HG03175 (cell line): ENCODE results near the gene OVOL2.
"Not testable (repeated sequence)": the region's sequence is repeated elsewhere in the genome, so short reads cannot be mapped to it uniquely, and the experiment has no call there.

ENCODE experiments used
- ATAC-seq: cut with Tn5 transposase; IDR thresholded peaks from one replicate; pipeline ENCODE4 v1.9.1; 2021; ENCODE audit warnings: mild to moderate bottlenecking, moderate library complexity; ENCODE audit not compliant: unreplicated experiment

OVOL2 gene

DNA sequence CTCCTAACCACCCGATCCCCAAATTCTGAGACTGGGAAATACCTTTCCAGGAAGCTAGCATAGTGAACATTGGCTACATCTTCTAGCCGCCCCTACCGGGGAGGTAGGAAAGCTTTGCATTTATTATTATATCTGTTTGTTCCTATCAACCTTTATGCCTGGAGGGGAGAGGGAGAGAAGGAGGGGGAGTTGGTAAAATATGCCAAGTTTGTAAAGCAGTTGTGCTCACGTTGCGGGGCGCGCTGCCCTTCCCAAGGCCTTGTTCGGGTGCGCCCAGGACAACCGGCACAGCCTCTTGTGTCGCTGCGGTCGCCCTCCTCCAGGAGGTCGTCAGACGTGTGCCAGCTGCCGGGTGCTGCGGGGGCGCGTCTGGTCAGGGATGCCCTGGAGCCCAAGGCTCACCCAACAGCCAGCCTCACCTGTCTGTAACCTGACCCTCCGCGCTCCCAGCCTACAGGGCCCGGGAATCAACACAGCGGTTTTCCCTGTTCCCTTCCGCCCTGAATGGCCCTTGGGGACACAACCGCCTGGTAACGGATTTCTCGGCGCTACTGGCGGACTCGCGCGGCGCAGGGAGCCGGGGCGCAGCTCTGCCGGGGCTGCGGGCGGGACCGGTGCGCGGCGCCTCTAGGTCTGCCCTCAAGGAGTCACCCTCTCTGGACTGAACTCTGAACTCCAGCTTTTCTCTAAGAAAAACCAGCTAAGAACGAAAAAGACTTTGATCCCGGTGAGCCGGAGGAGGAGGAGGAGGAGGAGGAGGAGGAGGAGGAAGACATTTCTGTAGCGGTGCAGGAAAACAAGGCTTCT is 1.1 kb upstream of the OVOL2 start:
- no peak for ATAC-seq

DNA sequence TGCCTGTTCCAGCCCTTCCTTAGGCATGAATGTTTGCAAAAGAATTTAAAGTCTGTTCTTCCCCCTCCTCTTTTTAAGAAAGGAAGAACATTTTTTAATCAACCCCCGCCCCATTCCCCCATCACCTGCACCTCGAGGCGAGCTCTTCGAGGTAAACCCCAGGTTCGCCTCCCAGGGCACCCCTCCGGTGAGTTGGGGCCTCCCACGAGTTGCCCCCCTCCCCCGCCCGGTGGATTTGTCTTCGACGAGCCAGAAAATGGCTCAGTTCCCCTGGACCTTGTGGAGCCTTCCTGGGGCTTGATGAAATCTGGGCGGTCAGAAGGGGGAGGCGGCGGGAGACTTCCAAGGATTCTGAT is 256 bp upstream of the OVOL2 start:
- no peak for ATAC-seq

DNA sequence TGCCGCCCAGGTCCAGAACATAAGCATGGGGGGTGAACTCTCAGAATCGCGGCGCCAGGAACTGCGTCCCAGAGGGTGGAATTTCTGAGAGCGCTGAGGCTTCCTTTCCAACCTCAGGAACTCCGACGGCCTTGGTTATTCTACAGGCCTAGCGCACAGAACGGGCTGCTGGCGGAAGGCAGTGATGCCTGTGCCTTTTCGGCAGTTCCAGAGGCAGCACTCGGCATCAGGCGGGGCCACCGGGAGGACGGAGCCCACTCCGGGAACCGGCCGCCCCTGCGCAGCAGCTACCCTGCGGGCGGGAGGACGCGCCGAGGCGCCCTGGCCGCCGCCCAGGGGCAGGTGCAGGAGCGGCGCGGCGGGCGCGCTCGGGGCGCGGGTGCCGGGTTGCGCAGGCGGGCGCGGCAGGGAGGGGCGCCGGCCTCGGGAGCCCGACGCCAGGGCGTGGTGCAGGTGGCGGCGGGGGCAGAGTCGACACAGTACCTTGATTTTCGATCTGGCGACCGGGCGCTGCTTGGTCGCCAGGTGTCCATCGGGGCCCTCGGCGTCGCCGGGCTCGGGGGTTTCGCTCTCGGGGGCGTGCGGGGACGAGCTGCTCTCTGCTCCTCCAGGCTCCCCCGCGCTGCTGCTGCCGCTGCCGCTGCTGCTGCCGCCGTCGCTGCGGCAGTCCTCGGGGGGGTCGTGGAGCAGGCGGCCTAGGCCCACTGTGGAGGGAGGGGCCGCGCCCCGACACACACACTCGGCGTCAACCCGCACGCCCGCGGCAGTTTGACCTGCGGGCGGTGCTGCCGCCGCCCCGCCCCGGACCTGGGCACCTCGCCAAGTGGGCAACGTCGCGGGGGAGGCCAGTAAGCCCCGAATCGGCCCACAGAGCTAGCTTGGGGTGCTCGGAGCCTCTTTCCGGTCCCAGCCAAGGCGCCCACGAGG is 1.3 kb downstream of the OVOL2 start:
- no peak for ATAC-seq

DNA sequence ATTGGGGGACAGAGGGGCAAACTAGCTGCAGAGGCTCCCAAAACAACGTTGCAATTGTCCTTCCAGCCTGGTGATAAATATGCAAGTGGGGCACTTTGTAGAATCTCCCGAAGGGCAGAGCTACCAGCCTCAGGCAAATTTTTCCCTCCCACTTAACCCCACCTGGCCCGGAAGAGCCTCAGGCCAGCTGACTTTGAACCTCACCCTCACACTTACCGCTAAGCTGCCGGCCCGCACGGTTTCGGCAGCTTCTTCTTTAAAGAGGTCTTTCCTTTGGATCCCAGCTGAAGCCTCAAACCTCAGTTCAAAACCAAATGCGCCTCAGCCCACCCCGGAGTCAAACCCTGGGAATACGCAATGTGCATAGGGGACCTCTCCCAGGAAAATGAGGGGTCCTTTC is 2.5 kb downstream of the OVOL2 start:
- no peak for ATAC-seq

DNA sequence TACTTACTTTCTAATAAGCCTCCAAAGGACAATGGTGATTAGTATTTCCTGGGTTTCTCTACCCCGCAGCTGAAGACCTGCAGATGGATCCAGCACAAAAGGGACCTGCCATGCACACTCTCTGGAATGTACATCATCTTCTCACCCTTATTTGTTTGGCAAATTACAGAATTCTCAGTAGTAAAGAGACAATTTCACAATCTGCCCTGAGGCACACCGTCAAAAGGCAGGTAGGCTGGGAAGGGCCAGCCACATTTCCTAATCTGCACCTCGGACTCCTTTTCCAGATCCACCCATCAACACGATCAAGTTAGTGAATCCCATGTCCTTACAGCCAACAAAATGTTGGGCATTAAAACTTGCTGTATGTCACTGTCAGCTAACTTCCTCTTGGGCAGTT is 4.9 kb downstream of the OVOL2 start:
- no peak for ATAC-seq

DNA sequence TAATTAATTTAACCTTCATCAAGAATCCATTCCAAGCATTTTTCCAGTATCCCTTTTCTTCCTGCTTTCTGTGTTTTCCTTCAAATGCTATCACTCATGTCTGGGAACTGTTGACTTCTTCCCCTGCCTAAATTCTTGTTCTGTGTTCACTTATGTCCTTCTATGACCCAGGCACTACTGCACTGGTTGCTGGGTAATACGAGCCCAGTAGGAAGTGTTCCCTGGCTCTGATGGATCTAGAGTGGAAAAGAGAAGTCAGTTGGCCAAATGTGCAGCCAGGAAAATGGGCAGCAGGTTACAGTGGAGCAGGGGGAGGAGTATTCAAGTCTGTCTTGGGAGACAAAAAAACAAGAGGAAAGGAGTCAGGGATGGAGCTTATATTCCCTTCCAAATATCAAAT is 7.1 kb downstream of the OVOL2 start:
- no peak for ATAC-seq

DNA sequence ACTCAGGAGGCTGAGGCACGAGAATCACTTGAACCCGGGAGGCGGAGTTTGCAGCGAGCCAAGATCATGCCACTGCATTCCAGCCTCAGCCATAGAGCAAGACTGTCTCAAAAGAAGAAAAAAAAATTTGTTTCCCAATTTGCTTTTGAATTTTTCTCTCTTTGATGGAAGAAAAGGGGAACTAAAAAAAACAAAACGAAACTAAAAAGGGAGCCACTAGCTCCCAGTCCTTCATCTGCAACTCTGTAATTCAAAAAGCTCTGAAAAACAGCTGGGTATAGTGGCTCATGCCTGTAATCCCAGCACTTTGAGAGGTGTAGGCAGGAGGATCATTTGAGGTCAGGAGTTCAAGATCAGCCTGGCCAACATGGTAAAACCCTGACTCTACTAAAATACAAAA is 9.5 kb downstream of the OVOL2 start:
- no peak for ATAC-seq

DNA sequence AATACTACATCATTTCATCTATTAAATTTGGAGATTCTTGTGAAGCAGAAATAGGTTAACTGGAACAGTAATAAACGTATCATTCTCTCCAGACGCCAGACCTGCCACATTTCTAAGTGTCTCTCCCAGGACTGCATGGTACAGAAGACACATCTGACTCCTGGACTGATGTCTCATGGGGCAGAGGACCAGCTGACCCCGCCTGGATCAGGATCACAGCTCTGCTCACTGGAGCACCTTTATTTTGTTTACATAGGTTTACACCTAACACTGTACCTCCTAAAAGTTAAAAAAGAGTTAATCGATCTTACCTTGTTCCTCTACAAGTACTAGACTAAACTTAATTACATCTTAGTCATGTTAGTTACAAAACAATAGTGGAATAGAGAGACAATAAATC is 11.2 kb downstream of the OVOL2 start:
- no peak for ATAC-seq

DNA sequence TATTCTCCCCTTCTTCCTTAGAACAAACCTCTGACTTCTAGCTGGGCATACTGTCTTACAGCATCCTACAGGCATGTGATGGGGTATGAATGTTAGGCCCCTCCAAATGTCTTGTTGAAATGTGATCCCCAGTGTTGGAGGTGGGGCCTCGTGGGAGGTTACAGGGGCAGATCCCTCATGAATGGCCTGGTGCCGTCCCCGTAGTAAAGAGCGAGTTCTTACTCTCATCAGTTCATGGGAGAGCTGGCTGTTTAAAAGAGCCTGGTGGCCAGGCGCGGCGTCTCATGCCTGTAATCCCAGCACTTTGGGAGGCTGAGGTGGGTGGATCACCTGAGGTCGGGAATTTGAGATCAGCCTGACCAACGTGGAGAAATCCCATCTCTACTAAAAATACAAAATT is 15.5 kb downstream of the OVOL2 start:
- ATAC-seq, result no peak

DNA sequence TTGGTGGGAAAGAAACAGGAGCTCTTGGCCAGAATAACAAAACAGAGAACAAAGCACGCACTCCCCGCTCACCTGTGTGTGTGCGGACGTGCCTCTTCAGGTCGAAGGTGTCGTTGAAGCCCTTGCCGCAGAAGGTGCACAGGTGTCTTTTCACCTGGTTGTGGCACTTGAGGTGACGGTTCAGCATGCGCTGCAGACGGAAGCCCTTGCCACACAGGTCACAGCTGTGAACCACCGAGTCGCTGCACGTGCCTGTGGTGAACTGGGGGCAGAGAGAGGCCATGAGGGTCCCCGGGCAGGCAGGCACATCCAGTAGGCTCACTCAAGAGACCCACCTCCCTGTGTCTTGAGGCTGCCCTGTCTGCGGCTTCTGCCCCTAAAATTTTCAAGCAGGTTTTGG is 16.3 kb downstream of the OVOL2 start:
- no peak for ATAC-seq

DNA sequence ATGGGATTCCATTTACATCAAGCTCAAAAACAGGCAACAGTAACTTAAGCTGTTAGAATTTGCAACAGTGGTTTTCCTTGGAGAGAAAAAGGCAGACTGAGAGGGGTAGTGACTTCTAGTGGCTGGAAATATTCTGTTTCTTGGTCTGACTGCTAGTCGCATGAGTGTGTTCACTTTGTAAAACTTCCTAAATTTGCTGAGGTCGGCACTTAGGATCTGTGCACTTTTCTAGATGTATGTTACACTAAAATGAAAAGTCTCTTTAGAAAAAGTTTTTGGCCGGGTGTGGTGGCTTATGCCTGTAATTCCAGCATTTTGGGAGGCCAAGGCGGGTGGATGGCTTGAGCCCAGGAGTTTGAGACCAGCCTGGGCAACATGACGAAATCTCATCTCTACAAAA is 18.7 kb downstream of the OVOL2 start:
- no peak for ATAC-seq

DNA sequence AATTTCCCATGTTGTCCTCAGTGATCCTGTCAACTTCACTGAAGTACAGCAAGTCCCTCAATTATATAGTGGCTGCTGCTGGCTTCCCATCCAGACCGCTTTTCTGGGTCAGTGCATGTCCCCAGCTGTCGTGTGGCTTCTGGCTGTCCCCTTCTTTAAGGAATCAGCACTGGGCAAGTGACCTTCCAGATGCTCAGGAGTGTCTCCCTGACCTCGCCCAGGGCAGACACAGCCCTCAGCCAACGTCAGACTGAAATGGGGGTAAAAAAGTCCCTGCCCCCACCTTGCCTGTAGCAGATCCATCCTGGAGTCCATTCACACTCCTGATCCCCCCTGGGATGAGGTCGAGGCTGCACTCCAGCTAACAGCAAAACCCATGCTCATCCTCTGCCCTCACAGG is 23.7 kb downstream of the OVOL2 start:
- no peak for ATAC-seq

DNA sequence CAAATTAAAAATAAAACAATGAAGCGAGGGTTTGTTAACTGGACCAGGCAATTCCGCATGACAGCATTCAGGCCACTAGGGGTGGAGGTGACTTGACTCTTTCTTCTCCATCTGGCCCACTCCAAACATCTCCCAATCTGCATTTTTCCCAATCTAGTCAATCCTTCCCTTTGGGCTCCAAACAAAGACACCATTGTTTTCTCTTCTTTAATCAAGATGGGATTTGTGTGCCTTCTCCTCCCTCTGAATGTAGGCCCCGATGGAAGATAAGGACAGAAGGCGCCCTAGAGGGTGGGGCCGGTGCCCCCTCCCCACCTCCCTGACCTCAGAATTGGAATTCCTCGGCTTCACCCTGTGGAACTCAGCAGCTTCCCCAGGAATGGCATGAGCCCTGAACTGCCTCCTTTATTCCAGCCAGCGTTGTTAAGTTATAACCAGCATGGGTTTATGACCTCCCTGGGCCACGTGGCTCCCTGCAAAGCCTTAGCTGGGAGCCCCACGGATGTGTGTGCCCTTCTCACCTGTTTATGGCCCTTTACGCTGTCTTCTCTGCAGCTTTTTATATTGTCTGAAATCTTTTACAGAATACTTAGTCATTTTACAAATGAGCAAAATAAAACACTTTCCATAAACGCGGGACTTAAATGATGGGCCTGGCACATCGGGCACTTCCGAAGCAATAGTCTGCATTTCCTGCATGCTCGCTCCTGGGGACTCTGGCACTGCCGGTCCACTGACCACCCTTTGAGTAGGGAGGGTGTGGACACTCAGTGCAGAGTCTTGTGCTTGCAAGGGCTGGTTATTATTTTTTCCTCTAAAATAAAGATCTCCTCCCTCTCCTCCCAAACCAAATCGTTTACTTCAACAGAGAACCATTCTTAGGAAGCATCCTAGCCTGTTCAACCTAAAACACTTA is 24.5 kb downstream of the OVOL2 start:
- ATAC-seq, result no peak

DNA sequence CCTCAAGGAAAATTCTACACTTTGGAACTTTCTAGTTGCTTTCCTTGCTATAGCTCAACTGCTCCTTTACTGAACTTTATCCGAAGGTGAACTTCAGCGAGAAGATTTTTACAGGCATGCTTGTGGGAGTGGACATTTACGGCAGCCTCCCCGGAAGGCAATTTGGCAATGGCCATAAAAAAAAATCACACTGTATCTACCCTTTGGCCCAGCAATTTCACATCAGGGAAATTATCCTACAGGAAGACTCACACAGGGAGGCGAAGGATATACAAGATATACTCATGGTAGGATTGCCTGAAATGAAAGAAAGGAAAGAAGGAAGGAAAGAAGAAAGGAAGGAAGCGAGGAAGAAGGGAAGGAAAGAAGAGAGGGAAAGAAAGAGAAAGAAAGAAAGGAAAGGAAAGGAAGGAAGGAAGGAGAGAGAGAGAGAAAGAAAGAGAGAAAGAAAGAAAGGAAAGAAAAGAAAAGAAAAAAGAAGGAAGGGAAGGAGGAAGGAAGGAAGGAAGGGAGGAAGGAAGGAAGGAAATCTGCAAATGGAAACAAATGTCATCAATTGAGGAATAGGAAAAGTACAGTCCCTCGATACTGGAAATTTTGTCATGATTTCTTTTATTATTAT is 25.7 kb downstream of the OVOL2 start:
- ATAC-seq, result no peak

DNA sequence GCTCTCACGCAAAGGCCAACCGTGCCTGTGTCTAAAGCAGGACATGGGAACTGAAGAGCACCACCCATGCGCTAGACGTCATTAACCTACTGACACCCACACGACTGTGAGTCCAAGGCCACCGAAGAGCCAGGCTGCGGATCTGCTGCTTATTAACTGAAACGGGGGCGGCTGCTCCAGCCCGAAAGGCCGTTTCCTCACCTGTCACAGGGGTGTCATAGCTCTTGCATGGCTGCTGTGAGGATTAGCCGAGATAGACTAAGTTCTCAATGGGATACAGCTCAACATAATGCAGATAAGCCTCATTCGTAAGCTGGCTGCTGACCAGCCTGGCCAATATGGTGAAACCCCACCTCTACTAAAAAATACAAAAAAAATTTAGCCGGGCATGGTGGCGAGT is 26.7 kb downstream of the OVOL2 start:
- no peak for ATAC-seq

DNA sequence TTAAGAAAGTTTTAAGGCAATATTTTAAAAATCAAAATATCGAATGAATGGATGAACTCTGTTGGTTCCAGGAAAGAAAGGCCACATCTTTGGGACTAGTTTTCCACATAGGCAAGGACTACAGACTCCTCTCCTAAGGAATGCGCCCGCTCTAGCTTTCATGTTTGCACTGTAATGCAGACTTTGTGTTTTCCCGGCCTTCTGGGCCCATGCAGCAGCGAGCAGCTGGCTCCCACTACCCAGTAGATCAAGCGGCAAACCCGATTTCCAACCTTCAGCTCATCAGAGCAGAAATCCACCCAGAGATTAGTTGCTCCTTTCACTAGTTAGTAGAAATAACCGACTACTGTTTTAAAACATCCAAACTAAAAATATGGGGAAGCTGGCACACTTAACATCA is 27.7 kb downstream of the OVOL2 start:
- ATAC-seq, result no peak

DNA sequence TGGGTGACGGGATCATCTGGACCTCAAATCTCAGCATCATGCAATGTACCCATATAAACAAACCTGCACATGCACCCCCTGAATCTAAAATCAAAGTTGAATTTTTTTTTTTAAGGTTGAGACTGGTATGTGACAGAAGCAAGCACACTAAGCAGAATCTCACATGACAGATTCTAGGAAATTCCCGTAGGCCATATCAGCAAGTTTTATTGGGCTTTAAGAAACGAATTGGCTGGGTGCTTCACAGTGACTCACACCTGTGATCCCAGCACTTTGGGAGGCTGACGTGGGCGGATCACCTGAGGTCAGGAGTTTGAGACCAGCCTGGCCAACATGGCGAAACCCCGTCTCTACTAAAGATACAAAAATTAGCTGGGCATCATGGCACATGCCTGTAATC is 30.7 kb downstream of the OVOL2 start:
- ATAC-seq, result not testable (repeated sequence)

DNA sequence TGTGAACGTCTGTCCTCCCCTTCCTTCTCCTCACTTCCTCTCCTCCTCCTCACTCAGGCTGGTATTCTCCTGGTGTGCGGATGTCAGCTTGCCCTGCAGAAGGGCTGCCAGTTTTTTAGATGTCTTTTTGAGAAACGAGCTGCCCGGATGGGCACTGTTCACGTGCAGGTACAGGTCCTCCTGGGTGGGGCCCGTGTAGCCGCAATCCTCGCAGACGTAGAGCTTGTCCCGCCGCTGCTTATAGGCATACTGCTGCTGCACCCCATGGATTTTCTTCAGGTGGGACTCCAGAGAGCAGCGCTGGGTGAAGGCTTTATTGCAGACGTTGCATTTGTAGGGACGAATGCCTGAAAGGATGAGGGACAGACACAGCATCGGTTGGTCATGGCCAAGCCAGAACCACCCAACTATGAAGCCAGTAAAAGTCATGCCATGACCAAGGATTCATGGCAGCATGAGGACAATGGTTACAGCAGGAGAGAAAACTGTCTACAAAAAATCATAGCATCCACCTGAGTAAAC is 33.0 kb downstream of the OVOL2 start:
- ATAC-seq, result no peak

DNA sequence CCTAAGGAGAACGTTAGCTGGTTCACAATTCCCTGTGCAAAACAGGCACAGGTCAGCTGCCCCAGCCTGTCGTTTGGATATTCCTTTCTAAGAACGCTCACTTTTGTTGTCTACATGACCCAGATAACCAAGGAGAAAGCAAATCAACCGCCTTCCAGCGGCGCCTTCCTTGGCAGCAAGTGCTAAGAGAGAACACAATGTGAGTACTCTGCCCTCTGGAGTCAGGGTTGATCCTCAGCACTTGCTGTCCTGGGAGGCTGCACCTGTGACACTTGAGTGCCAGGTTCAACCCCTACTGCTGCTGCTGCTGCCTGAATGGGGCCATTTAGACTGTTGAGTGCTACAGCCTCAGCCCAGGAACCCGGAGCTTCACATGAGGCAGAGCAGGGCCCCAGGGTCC is 36.8 kb downstream of the OVOL2 start:
- no peak for ATAC-seq

DNA sequence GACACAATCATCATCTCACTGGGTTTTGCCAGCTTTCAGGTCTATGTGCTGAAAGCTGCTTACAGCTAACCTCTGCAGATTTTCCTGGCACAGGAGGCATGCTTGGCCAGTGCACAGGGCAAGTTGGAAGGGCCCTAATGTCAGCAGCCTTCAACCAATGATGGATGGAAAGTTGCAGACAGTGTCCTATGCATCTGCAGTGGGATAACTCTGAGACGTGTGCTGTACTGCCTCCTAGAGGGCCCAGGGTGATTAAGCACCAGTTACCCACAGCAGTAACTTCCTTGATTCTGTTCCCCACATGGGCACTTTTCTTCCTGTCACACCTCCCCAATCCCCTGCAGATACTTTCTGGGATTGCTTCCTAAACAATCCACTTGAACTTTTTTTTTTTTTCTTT is 38.6 kb downstream of the OVOL2 start:
- peak; percentile 68 for ATAC-seq

DNA sequence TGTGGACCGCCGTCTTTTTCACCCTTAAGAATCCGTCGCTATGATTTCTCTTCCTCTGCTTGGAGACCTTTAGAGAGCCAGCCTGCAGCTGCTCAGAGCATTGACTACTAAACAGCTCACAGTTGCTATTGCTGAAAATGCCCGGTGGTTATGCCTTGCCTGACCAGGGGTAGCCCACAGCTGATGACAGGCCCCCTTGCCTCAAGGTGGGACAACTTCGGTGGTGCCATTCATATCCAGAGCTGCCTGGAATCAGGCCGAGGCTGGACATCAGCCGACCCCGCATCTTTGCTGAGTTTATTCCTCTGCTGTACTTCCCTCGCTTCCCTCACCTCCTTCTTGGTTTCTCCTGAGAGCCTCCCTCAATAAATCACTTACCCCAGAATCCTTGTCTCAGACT is 39.6 kb downstream of the OVOL2 start:
- ATAC-seq, result no peak
